OCI-LY3 (cell line): ENCODE results near the gene CELF2.

Experiments
- H2AFZ ChIP-seq: fragments of 200-600, 300-600 bp; shearing (Covaris generic); 2 replicates; pipeline ENCODE4 v1.6.0; 2014; ENCODE audit warnings: antibody characterized with exemption, low read depth, low read length
- H3K27ac ChIP-seq: fragments of 200-600, 300-600 bp; sonication (generic); 2 replicates; pipeline ENCODE4 v1.5.1; 2014; ENCODE audit warnings: mild to moderate bottlenecking, low read length, moderate library complexity, mixed read lengths
- H3K27me3 ChIP-seq: fragments of 200-600, 300-600 bp; sonication (generic); 2 replicates; pipeline ENCODE4 v1.6.1; 2014; ENCODE audit warnings: low read depth, low read length, mixed read lengths
- H3K36me3 ChIP-seq: fragments of 200-600, 300-600 bp; sonication (generic); replicated peaks from 2 replicates; pipeline ENCODE3; 2014; ENCODE audit warnings: low read depth, low read length, mixed read lengths
- H3K4me1 ChIP-seq: fragments of 300-600, 200-600 bp; sonication (generic); 2 replicates; pipeline ENCODE4 v1.6.1; 2014; ENCODE audit warnings: low read length, mixed read lengths
- H3K4me2 ChIP-seq: fragments of 200-600, 300-600 bp; sonication (generic); 2 replicates; pipeline ENCODE4 v1.6.1; 2014; ENCODE audit warnings: low read length, mixed read lengths
- H3K4me3 ChIP-seq: fragments of 300-600, 200-600 bp; sonication (generic); 2 replicates; pipeline ENCODE4 v1.5.1; 2014; ENCODE audit warnings: antibody characterized with exemption, mild to moderate bottlenecking, low read length, moderate library complexity
- H3K79me2 ChIP-seq: fragments of 300-600, 200-600 bp; shearing (Covaris generic); 2 replicates; pipeline ENCODE4 v1.6.1; 2014; ENCODE audit warnings: mild to moderate bottlenecking, low read length, mixed read lengths
- H3K9ac ChIP-seq: fragments of 300-600, 200-600 bp; shearing (Covaris generic); 2 replicates; pipeline ENCODE4 v1.6.0; 2014; ENCODE audit warnings: mild to moderate bottlenecking, low read length, moderate library complexity
- H3K9me3 ChIP-seq: fragments of 200-600, 300-600 bp; shearing (Covaris generic); 2 replicates; pipeline ENCODE4 v1.6.1; 2014; ENCODE audit warnings: low read length, mixed read lengths; ENCODE audit not compliant: insufficient read depth
- H4K20me1 ChIP-seq: fragments of 200-600, 300-600 bp; sonication (generic); 2 replicates; pipeline ENCODE4 v1.6.1; 2016; ENCODE audit warnings: low read length, mixed read lengths; ENCODE audit not compliant: insufficient read depth
- CTCF ChIP-seq: fragments of 200-600, 300-600 bp; sonication (generic); IDR thresholded peaks from 2 replicates; pipeline ENCODE4 v1.5.1; 2014; ENCODE audit warnings: antibody characterized with exemption, low read length, low read depth
- EZH2phosphoT487 ChIP-seq: fragments of 200-600 bp; shearing (Covaris generic); IDR thresholded peaks from 2 replicates; pipeline ENCODE4 v1.6.1; 2018; ENCODE audit warnings: antibody characterized with exemption, mixed run types, low read depth

The CELF2 gene

GRCh38 chr10:11019724-11020547 is 2.3 kb downstream of the CELF2 start:
- no peak overlapping the region for H3K27ac ChIP-seq
- no peaks in the 10 kb centered on the region for H3K9me3 ChIP-seq
- H4K20me1 ChIP-seq = no peaks in the 10 kb centered on the region
- TF ChIP-seq CTCF (no peak), EZH2phosphoT487 (no peak)
- no peak overlapping the region for H3K4me3 ChIP-seq
- no peaks in the 10 kb centered on the region for H3K27me3 ChIP-seq
- H3K36me3 ChIP-seq = no peaks in the 10 kb centered on the region
- H3K4me1 ChIP-seq = no peaks in the 10 kb centered on the region
- no peak overlapping the region for H3K4me2 ChIP-seq
- H2AFZ ChIP-seq = no peak overlapping the region
- H3K79me2 ChIP-seq = no peaks in the 10 kb centered on the region
- no peak overlapping the region for H3K9ac ChIP-seq

GRCh38 chr10:11020548-11020942 is 2.9 kb downstream of the CELF2 start:
- Histone ChIP-seq H3K9me3 (no peaks in the 10 kb centered on the region), H3K27ac (no peak overlapping the region), H3K79me2 (no peaks in the 10 kb centered on the region), H4K20me1 (no peaks in the 10 kb centered on the region), H3K36me3 (no peaks in the 10 kb centered on the region), H3K27me3 (no peaks in the 10 kb centered on the region), H3K9ac (no peak overlapping the region), H2AFZ (no peak overlapping the region), H3K4me2 (no peak overlapping the region), H3K4me1 (no peaks in the 10 kb centered on the region), H3K4me3 (no peak overlapping the region)
- no peak for TF ChIP-seq CTCF
- TF ChIP-seq EZH2phosphoT487 = no peak

GRCh38 chr10:11022213-11022612 is 4.5 kb downstream of the CELF2 start:
- Histone ChIP-seq H3K4me2 (no peak overlapping the region), H2AFZ (no peak overlapping the region), H3K9me3 (no peaks in the 10 kb centered on the region), H3K27ac (no peak overlapping the region), H4K20me1 (no peaks in the 10 kb centered on the region), H3K36me3 (no peaks in the 10 kb centered on the region), H3K79me2 (no peaks in the 10 kb centered on the region), H3K9ac (no peak overlapping the region), H3K4me1 (no peaks in the 10 kb centered on the region), H3K4me3 (no peak overlapping the region), H3K27me3 (no peaks in the 10 kb centered on the region)
- no peak for TF ChIP-seq EZH2phosphoT487
- no peak for TF ChIP-seq CTCF

GRCh38 chr10:11023009-11023953 is 5.6 kb downstream of the CELF2 start:
- Histone ChIP-seq H4K20me1 (no peaks in the 10 kb centered on the region), H3K4me1 (no peaks in the 10 kb centered on the region), H3K9me3 (no peaks in the 10 kb centered on the region), H3K27ac (no peak overlapping the region), H3K4me3 (no peak overlapping the region), H3K27me3 (no peaks in the 10 kb centered on the region), H3K9ac (no peak overlapping the region), H2AFZ (no peak overlapping the region), H3K79me2 (no peaks in the 10 kb centered on the region), H3K4me2 (no peak overlapping the region), H3K36me3 (no peaks in the 10 kb centered on the region)
- TF ChIP-seq CTCF = no peak
- TF ChIP-seq EZH2phosphoT487 = no peak
